Testis (tissue), 3 donors: ENCODE results near the gene APOD. TPM values are rescaled to one million over a fixed set of nuclear protein-coding genes. Genes with fewer than 3 reads are reported as not detected.

Experiments
- DNase-seq: peaks from one replicate; pipeline ENCODE4 v3.0.0-alpha.2; 2019
- H3K27ac ChIP-seq, 2 donors: fragments of 200-600 bp; sonication (generic); one replicate each; pipeline ENCODE4 v1.5.1; 2019
- H3K27me3 ChIP-seq: fragments of 200-600 bp; sonication (generic); one replicate; pipeline ENCODE4 v1.5.1; 2019
- H3K36me3 ChIP-seq: fragments of 200-600 bp; sonication (generic); one replicate; pipeline ENCODE4 v1.5.1; 2017; ENCODE audit warnings: low read depth; ENCODE audit errors: missing control alignments
- H3K4me1 ChIP-seq: fragments of 200-600 bp; sonication (generic); one replicate; pipeline ENCODE4 v1.5.1; 2019
- H3K4me3 ChIP-seq, 2 donors: fragments of 200-600 bp; sonication (generic); one replicate each; pipeline ENCODE4 v1.5.1; 2017 to 2019
- H3K9me3 ChIP-seq: fragments of 200-600 bp; sonication (generic); one replicate; pipeline ENCODE4 v1.5.1; 2017
- CTCF ChIP-seq, 3 experiments: fragments of 450-650 bp in 2 of 3; fragments of 200-600 bp in 1 of 3; sonication (generic) in 1 of 3; IDR thresholded peaks; one replicate each; pipeline ENCODE4 v1.5.1; 2016 to 2019; ENCODE audit warnings: antibody characterized with exemption in 3 of 3, mild to moderate bottlenecking in 2 of 3, moderate library complexity in 1 of 3
- POLR2A ChIP-seq: fragments of 450-650 bp; IDR thresholded peaks from one replicate; pipeline ENCODE4 v1.6.1; 2017; ENCODE audit warnings: antibody characterized with exemption, mild to moderate bottlenecking, moderate library complexity
- WGBS, 2 donors: methylation state at CpG; one replicate each; pipeline ENCODE4 v1.1.5; 2018; 5-methylcytosine and 5-hydroxymethylcytosine counted together
- intact Hi-C: fragments of 100-400 bp; cut with DNase I; formaldehyde crosslinking; loops from one replicate; pipeline ENCODE4 v1.15.1; 2023; ENCODE audit warnings: low total_unique reads
- polyA plus RNA-seq: library from polyadenylated mRNA; stranded (reverse); fragments of 350-450 nt; fragmentation: Illumina TruSeq; extraction: RNeasy Lipid Tissue Mini Kit (QIAGEN cat#74804); gene quantifications from one replicate; pipeline ENCODE4 v1.2.3, GENCODE V29; 2014; ENCODE audit warnings: low read depth, low replicate concordance; ENCODE audit not compliant: insufficient read depth
- total RNA-seq, 2 donors: library from RNA; depleted of rRNA; stranded (reverse); fragments of >200 nt; gene quantifications; one replicate each; pipeline ENCODE4 v1.2.3, GENCODE V29; 2016

Gene APOD
- total and polyA plus RNA-seq, 3 donors from 2014 or later, result 55.0 to 99.8 (median 83.9) TPM

- Histone ChIP-seq H3K4me3 (no peak overlapping the region), H3K27ac (no peak overlapping the region), H3K27me3 (no peaks in the 10 kb centered on the region), H3K36me3 (no peaks in the 10 kb centered on the region), H3K9me3 (no peaks in the 10 kb centered on the region), H3K4me1 (peaks cover 3% of the 10 kb centered on the region)
- WGBS, 2 donors, result 69 to 80% methylated on average over 6 of the region's 6 CpGs
- intact Hi-C loops, result no loop called here
- TF ChIP-seq POLR2A, result no peak
- TF ChIP-seq CTCF (IDR thresholded peaks at IDR 0.05), result no peak
- DNase-seq, result no peak
These were observed 16.9 kb downstream of the APOD start for GRCh38 chr3:195566797-195567196.

GRCh38 chr3:195565716-195566115, 18.0 kb downstream of the APOD start:
- H3K4me3 ChIP-seq, result no peak overlapping the region
- no peaks in the 10 kb centered on the region for H3K36me3 ChIP-seq
- WGBS, 2 donors, result 40 to 48% methylated on average over 7 of the region's 7 CpGs
- TF ChIP-seq POLR2A, result no peak
- H3K4me1 ChIP-seq, result peaks cover 3% of the 10 kb centered on the region
- DNase-seq, result peak; percentile 40
- H3K9me3 ChIP-seq, result no peaks in the 10 kb centered on the region
- intact Hi-C loops, result no loop called here
- H3K27me3 ChIP-seq, result no peaks in the 10 kb centered on the region
- no peak overlapping the region for H3K27ac ChIP-seq

- TF ChIP-seq CTCF (IDR thresholded peaks at IDR 0.05), result no peak
- TF ChIP-seq POLR2A, result no peak
- peaks cover 3% of the 10 kb centered on the region for H3K4me1 ChIP-seq
- no peak for DNase-seq
- H3K27me3 ChIP-seq, result no peaks in the 10 kb centered on the region
- H3K27ac ChIP-seq, result no peak overlapping the region
- WGBS, 2 donors, result 69% methylated on average over 4 of the region's 4 CpGs
- no peaks in the 10 kb centered on the region for H3K36me3 ChIP-seq
- no peak overlapping the region for H3K4me3 ChIP-seq
- H3K9me3 ChIP-seq, result no peaks in the 10 kb centered on the region
- intact Hi-C loops, result no loop called here
These were observed 20.4 kb downstream of the APOD start for GRCh38 chr3:195563317-195563716.

GRCh38 chr3:195559723-195560409, 23.9 kb downstream of the APOD start:
- H3K4me1 ChIP-seq, result no peaks in the 10 kb centered on the region
- H3K9me3 ChIP-seq, result no peaks in the 10 kb centered on the region
- no peak for DNase-seq
- no peaks in the 10 kb centered on the region for H3K36me3 ChIP-seq
- WGBS, 2 donors, result 81 to 91% methylated on average over 1 to 4 of the region's 4 CpGs
- TF ChIP-seq POLR2A, result no peak
- no peak for TF ChIP-seq CTCF (IDR thresholded peaks at IDR 0.05)
- intact Hi-C loops, result no loop called here
- H3K4me3 ChIP-seq, result no peak overlapping the region
- no peak overlapping the region for H3K27ac ChIP-seq
- H3K27me3 ChIP-seq, result no peaks in the 10 kb centered on the region

- intact Hi-C loops, result no loop called here
- no peaks in the 10 kb centered on the region for H3K4me1 ChIP-seq
- no peaks in the 10 kb centered on the region for H3K36me3 ChIP-seq
- no peaks in the 10 kb centered on the region for H3K9me3 ChIP-seq
- no peak overlapping the region for H3K27ac ChIP-seq
- TF ChIP-seq POLR2A, result no peak
- TF ChIP-seq CTCF (IDR thresholded peaks at IDR 0.05), result peak in 1 of 3 experiments; percentile 19
- H3K4me3 ChIP-seq, result no peak overlapping the region
- no peak for DNase-seq
- H3K27me3 ChIP-seq, result no peaks in the 10 kb centered on the region
- WGBS, 2 donors, result 63 to 66% methylated on average over 2 to 3 of the region's 3 CpGs
These were observed 25.1 kb downstream of the APOD start for GRCh38 chr3:195558602-195559001.
